GM12873 (cell line): Measurements from ENCODE around the gene SOST.

Source experiments
- TF ChIP-seq, protein P1 (sequence below): IDR thresholded peaks from 2 replicates; pipeline ENCODE4 v1.5.1; 2012; ENCODE audit warnings: low read depth, mild to moderate bottlenecking, moderate library complexity, low read length, control low read depth; ENCODE audit not compliant: insufficient read depth; ENCODE audit errors: missing control alignments

SOST gene

DNA sequence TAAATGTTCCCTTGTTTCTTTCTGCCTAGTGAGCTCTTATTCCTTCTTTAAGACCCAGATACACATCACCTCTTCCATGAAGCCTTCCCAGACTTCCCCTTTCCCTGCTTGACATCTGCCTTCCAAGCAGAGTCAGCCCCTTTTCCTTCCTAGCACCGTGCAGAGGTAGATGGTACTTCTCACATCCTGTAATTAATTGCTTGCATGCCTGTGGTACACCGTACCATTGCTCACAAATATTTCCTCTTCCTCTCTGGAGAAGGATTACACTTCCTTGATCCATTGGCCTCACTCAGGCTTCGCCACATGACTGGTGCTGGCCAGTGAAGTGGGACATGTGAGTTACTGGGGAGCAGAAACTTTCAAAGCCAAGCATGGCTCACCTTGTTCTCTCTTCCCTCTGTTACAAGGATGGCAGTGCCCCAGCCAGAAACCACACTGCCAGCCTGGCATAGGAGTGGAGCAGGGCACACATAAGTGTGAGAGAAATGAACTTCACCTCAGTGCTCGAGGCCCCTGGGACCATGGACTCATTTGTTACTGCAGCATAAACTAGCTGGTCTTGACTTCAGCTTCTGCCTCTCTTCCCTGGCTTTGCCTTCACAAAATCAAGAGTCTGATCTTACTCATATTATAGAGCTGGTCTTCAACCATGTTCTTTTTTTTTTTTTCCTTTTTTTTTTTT lies 44.0 kb downstream of the SOST start:
- TF ChIP-seq, protein P1, sequence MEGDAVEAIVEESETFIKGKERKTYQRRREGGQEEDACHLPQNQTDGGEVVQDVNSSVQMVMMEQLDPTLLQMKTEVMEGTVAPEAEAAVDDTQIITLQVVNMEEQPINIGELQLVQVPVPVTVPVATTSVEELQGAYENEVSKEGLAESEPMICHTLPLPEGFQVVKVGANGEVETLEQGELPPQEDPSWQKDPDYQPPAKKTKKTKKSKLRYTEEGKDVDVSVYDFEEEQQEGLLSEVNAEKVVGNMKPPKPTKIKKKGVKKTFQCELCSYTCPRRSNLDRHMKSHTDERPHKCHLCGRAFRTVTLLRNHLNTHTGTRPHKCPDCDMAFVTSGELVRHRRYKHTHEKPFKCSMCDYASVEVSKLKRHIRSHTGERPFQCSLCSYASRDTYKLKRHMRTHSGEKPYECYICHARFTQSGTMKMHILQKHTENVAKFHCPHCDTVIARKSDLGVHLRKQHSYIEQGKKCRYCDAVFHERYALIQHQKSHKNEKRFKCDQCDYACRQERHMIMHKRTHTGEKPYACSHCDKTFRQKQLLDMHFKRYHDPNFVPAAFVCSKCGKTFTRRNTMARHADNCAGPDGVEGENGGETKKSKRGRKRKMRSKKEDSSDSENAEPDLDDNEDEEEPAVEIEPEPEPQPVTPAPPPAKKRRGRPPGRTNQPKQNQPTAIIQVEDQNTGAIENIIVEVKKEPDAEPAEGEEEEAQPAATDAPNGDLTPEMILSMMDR: no peak

DNA sequence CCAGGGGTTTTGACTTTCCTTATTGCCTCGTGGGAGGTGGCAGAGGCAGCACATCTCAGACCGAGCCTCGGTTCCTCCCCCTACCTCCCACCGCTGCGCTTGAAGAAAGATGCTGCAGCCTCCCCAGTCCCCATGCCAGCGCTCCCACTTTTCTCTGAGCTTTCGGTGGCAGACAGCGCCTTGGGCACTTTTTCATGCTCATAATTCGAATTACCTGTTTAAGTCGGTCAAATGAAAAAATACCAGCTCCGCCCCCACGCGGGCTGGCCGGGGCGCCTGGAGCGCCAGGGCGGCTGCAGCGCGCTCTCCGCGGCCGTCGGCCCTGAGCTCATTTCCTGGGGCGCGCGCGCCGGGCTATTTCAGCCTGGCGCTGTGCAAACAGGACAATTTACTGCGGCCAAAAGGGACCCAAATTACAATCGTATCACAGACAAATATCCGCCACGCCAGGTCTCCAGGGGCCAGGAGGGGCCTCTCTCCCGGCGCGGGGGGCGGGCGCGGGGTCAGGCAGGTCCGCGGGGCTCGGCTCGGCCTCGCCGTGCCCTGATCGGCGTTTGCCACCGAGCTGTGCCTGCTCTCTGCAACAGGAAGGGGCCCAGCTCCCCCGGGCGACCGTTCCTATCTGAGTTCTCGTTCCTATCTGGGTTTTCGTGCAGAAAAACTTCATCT lies 45.0 kb downstream of the SOST start:
- TF ChIP-seq, protein P1: no peak

DNA sequence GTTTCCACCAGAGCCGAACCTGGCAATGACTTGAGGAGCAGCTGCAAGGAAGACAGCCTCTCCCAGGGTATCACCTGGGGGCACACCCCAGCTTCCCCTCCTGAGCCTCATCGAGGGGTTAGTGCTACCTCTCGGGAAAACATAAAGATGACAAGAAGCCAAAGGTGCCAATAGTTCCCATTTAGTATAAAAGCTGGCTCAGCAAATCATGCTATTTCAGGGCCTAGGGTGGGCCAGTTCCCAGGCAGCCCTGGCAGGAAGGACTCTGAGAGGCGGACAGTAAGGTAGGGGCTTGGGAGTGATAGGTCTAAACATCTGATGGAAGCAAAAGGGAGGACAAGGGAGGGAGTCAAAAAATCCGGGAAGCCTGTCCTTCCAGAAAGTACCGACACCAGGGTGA lies 46.2 kb downstream of the SOST start:
- TF ChIP-seq, protein P1: no peak

DNA sequence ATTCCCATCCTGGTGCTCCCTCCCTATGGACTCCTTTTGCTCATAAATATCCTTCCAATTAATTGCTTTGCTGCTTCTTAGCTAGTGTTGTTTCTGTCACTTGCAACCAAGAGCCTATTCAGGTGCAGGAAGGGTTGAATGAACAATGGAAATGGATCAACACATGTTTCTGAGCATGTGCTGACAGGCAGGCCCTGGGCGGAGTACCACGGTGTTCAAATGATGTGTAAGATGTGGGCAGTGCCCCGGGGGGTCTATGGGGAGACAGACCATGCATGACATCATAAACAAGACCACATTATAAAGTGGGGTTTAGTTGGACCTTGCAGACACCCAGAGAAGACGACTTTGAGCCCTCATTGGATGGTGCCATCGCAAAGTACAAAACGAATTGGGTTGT lies 48.5 kb downstream of the SOST start:
- TF ChIP-seq, protein P1: no peak

DNA sequence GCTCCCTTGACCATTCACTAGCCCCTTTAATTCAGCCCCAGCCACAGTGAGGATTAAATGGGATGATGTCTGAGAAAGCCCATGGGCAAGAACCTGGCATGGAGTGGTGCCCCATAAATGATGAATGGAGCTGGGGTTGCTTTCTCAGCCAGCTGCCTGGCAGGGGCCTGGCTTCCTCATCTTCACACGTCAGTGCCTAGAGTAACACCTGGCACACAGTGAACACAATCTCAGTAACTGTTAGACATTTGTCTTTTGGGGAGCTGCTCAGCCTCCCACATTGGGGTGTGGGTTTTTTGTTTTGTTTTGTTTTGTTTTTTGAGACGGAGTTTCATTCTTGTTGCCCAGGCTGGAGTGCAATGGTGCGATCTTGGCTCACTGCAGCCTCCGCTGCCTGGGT lies 49.4 kb downstream of the SOST start:
- TF ChIP-seq, protein P1: no peak

DNA sequence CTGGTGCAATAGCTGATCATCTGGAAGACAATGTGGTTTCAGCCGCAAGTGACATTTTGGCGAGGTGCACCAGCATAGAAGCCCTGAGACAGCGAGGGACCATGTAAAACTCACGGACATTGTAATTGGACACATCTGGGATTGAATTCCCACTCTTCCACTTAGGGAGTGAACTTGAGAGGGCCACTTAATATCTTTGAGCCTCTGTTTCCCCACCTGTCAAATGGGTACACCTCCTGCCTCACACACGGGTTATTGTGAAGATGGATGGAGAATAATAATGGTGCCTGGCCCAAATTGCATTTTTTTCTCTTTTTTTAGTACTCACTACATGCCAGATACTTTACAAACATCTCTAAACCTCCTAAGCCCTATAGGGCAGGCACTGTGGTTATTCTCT lies 51.4 kb downstream of the SOST start:
- TF ChIP-seq, protein P1: no peak

DNA sequence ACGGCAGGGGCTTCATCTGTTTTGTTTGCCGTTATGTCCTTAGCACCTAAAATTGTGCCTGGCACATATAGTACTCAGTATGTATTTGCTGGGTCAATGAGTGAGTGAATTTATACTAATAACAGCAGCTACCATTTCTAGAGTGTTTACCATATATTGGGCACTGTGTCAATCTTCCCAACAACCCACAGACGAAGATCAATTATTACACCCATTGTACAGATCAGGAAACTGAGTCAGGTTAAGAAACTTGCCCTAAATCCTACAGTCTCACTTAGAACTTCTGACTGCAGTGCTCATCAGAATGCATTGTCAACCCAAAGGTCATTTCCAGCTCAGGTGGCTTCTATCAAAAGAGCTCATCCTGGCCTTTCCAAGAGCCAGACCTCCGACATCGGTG lies 52.4 kb downstream of the SOST start:
- TF ChIP-seq, protein P1: no peak
